Hematopoietic multipotent progenitor cell treated with erythropoietin and hydrocortisone succinate and interleukin-3 and kit ligand, for 4 days (in vitro differentiated cells): Measurements from ENCODE around the gene WNT3.
A peak's percentile ranks its signal among the peaks of the same experiment; 100 is the strongest.

ENCODE experiments used
- DNase-seq: peaks from one replicate; pipeline ENCODE4 v3.0.0-alpha.2; 2015

Gene WNT3

DNA sequence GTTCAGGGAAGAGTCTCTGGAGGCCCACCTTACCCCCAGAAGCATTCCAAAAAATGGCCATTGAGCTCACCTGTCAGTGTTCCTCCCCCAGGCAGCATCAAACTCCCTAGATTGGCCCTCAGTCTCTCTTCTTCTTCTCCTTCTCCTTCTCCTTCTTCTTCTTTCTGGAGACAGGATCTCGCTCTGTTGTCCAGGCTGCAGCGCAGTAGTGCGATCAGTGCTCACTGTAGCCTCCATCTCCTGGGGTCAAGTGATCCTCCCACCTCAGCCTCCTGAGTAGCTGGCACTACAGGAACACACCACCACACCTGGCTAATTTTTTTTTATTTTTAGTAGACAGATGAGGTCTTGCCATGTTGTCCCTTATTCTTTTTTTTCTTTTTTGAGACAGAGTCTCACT is 16.4 kb upstream of the WNT3 start:
- no peak for DNase-seq

DNA sequence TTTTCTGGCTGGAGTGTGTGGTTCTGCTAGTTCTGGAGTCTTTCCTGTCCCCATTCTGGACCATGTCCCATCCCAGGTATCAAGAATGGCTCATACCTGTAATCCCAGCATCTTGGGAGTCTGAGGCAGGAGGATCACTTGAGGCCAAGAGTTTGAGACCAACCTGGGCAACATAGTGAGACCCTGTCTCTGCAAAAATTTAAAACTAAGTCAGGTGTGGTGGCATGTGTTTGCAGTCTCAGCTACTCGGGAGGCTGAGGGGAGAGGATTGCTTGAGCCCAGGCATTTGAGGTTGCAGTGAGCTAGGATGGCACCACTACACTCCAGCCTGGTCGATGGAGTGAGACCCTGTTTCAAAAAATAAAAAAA is 15.3 kb upstream of the WNT3 start:
- no peak for DNase-seq

DNA sequence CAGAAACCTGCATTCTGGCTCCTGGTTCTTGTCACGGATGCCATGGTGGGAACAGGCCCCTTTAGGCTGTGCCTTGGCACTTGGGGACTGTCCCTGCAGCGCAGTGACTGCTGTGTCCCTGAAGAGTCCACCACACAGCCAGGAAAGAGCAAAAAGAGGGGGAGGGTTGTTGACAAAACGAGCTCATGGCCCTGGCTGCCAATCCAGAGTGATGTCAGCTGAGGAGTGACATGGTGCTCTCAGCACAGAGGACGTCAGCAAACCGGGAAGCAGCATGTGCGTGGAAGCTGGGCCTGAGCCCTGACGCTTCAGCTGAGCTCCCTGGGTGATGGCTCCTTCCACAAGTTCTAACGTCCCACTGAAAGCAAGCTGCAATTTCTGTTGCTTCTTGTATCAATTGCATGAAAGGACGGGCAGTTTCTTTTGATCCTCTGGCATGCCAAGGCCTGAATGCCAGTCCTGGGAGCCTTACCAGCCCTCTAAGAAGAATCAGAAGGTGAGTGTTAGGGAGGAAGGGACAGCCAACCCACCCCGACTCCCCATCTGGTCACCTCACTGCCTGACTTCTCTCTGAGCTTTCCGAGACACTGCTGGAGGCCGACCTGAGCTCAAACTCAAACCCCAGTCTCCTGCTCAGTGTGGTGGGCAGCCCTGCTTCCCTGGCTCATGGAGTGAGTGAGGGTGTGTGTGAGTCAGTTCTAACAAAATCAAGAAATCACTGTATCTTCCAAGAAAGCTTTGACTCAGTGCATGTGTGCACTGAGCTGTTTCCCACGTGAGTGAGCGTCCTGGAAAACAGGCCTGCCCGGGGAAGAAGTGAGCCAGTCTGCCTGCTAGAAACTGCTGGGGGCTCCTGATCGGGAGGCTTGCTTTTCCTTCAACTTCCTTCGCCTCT is 14.7 kb upstream of the WNT3 start:
- DNase-seq: no peak

DNA sequence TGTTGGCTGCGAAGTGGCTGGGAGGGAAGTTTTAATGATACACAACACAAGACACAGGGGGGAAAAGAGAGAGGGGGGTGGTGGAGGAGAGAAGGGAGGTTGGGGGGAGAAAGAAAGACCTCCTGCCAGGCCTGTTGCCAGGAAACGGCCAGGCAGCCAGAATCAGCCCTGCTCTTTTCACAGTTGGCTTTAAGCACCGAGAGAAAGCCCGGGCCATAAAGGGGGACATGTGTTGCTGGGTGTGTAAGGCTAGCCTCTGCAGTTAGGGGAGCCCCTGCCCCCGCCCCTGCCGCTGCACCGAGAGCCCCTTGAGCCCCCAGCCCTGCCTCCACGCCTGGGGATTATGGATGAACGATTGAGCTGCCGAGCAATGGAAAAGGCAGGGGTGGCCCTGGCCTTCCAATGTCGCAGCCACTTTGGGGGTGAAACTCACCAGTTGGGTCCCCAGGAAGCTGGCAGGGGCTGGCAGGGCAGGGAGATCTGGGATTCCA is 13.9 kb upstream of the WNT3 start:
- no peak for DNase-seq

DNA sequence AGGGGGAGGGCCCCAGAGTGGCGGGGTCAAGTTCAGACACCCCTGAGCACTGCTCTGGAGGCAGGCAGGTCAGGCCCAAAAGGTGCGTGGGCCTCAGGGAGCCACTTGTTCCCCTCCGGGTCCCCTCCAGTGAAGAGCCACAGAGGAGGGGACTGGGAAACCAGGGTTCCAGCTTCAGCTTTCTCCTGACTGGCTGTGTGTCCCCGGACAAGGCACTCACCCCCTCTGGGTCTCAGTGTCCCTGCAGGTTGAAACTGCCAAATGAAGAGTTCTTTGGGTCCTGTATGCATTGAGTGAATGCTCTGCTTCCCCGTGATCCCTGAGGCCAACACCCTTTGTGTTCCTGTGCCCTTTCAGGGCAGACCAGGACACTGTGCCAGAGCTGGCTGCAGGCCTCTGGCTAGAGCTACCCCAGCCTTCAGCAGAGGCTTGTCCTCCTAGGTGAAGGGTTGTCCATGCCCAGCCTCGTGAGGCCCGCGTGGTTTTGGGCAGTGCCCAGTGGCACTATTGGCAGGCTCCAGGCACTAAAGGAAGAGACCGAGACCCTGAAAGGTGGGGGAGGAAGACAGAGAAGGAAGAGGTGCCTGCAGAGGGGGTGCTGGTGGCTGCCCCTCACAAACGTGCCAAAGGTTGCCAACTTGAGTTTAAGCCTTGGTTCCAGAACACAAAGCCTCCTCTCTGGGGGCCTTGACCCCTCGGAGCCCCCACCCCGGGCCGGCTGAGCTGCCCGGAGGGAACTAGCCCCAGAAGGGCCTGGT is 13.3 kb upstream of the WNT3 start:
- DNase-seq: no peak

DNA sequence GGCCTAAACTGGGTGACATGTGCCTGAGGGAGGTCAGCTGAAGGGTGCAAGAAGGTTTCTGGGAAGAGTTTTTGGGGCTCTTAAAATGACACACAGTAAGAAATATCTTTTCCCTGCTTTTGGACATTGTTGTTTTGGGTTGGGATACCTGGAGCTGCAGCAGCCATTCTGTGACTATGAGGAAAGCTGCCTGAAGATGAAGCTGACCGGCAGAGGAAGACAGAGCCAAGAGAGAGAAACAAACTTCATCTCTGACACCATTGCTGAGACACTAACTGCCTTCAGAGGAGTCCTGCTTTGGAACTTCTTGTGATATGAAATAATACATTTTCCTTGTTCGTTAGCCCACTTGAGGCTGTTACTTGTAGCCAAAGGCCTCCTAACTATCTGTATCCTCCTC is 8.8 kb upstream of the WNT3 start:
- DNase-seq: no peak

DNA sequence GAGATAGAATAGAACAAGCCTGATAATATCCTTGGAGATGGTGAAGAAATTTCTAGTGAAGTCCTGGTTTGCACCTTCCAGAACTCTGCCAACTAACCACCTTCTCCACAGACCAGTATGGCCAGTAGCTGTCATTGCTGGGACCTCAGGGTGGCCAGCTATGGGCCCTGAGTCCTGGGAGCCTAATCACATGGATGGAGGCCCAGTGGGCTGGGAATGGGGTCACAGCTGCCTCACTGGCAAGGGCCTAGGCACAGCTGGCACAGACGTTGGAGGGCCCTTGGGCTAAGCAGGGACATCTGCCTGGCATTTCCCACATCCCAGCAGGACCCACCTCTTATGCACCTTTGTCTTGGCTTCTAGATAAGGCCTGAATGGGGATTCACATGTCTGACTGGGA is 7.6 kb upstream of the WNT3 start:
- no peak for DNase-seq

DNA sequence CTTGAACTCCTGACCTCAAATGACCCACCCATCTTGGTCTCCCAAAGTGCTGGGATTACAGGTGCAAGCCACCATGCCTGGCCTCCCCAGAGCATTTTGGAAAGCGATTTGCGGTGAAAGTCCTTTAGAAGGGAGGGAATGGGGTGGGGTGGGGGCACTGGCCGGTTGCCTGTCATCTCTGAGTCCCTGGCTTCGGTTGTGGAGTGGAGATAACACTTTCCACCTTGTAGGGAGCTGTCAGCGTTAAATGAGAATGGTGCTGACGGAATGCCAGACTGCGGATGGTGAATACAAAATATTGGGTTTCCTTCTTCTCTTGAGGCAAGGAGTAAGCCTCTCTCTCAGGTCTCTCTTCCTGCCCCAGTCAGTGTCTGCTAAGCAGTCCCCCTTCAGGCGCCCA is 5.2 kb upstream of the WNT3 start:
- no peak for DNase-seq

DNA sequence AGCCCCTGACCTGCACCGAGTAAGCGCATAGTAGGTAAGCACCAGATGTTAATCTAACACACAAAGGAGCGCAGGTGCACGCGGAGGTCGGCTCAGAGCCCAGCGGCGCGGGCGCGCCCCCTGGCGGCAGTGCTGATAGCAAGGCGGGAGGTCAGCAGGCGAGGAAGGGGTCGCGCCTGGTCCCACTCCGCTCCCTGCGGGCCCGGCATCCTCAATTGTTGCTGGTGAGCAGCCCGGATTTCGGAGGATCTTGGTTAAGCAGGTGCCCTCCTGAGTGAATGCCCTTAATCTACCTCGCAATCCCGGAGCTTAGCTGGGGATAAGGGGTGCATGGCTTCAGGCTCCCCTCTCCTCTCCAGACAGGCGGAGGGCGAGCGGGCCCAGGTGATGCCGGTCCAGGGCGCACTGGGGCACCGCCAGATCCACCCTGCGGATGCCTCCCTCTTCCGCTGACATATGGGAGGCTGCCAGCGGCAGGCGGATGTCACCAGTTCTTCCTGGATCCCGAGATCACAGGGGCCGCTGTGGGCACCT is 4.0 kb upstream of the WNT3 start:
- DNase-seq: peak; percentile 49

DNA sequence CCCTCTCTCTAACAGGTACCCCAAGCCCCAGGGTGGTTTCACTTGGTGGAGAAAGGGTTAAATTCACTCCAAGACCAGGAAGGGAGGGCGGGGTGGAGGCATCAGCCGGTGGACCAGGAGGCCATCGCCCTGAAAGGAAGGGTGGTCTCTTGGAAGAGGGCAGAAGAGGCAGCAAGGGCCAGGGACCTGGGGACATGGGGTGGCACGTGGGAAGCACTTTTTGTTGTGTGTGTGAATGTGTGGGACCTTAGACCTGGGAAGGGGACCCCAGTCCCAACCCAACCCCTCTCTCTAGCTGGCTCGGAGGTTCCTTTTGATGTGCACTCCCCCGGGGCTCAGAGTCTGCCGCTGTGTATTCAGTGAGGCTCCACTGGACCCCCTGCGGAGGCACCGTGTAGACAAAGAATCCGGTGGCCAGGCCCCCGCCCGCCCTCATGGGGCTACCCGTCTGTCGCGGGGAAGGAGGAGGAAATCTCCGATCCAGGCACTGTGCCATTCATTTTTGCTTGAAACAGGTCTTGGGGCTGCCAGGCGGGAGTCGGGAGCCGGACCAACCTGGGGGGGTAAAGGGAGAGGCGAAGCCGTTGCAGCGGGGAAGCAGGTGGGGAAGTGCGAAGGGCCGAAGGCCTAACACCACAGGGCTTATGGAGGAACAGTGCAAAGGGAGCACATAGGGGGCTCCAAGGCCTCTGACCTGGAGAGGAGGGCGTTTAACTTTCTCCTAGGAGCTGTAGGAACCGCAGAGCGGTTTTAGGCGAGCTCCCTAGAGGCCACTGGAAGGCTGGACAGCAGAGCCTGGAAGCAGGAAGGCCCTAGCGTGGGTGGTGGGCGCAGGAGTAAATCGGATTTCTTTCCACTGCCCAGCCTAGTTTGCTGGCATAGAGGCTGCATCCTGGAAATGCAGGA is 3.2 kb upstream of the WNT3 start:
- peak; percentile 28 for DNase-seq

DNA sequence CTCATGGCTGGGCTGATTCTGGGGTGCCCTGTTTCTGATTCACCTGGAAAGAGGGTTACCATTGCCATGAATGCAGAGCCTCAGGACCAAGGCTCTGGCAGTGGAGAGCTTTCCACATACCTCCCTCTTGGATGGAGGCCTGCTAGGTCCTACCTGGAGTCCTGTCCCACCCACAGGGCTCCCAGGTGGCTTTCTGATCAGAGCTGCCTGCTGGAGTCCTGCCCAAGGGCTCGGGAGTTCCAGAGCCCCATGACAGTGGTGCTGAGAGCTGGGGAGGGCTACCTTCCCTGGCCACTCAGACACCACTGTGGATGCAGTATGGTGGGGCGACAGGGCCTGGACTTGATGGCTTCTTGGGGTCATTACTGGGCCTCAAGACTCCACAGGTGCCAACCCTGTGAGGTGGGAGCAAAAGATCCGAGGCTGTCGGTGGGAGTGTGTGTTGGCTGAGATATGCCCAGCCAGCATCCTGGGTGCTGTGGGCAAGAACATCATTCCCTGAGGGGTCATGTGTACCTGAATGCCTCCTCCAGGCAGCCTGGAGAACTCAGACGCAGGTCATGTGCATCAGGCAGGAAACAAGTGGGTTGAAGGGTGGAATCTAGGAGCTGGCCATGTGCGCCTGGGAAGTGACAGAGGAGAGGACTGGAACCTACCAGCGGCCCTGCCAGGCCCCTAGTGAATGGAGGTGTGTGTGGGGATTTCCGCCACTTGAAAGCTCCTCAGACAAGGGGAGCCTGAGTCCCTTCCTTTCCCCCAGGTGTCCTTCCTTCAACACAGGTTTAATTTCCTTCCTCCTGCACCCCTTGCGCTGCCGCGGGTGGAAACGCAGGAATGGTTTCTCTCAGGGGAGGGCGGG is 2.3 kb upstream of the WNT3 start:
- DNase-seq: no peak

DNA sequence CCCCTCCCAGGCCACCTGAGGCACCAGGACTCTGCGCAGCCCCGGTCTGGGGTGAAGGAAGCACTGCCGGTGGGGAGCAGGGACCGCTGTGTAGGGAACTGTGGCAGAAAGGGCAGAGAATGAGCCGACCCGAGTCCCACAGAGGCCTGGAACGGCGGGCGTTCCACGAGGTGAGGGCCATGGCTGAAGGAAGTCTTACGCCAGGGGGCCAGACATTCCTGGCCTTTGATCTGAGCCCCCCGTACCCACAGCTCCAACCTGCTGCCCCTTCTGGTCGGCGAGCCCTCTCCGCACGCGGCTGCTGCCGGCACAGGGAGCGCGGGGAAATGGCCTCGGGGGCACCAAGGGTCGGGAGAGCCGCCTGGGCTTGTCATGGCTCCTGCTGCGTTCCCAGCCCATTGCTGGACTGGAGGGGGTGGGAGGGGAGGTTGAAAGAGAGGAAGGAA is 1.4 kb upstream of the WNT3 start:
- no peak for DNase-seq

DNA sequence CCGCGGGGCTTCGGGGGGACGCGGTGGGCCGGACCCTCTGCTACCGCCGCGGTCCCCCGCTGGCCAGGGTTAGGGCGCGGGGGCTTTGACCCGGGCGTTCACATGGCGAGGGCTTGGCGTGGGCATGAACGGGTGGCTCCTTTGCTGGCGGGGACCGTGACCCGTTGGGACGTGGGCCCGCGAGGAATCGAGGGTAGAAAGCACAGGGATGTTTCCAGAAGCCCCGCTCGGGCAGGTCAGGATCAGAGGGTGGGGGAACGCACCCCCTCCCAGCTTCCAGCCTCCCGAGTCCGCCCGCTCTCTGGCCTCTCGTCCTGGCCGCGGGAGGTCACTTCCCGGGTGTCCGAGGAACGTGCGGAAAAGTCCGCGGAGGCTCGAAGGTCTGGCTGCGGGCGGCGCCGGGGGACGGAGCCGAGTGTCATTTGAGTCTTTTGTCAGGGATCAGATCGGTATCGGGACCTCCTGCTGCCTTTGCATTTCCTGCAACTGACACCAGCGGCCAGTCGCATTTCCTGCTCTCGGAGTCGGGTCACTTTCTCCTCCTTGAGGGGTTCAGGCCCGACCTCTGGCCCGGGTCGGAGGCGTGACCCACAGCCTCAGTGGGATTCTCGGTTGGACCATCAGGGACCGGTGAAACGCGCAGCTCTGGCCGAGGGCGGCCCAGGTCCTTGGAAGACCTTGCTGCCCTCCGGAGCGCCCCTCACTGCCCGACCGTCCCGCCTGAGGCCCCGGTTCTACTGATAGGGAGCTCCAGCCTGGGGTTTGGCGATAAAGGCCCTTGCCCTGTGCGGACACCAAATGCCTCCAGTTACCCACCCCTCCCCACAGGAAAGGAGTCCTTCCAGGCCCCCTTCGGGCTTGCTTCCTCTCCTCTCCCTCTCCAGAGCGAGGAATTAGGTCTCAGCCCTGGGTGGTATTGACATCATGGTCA is 702 bp upstream of the WNT3 start:
- DNase-seq: peak; percentile 63

DNA sequence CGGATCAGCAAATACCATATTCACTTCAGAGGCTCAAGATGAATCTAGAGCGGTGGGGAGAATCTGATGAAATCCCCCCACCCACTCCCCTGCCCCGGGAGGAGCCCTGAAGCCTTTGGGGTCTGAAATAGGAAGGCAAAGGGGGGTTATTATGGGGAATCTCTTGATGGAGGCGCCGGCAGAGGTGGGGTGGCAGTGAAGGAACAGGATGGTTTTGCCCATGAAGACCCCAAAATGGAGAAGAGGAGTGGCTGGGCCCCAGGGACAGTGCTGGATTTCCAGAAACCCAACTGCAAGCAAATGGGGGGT is 637 bp downstream of the WNT3 start:
- no peak for DNase-seq

DNA sequence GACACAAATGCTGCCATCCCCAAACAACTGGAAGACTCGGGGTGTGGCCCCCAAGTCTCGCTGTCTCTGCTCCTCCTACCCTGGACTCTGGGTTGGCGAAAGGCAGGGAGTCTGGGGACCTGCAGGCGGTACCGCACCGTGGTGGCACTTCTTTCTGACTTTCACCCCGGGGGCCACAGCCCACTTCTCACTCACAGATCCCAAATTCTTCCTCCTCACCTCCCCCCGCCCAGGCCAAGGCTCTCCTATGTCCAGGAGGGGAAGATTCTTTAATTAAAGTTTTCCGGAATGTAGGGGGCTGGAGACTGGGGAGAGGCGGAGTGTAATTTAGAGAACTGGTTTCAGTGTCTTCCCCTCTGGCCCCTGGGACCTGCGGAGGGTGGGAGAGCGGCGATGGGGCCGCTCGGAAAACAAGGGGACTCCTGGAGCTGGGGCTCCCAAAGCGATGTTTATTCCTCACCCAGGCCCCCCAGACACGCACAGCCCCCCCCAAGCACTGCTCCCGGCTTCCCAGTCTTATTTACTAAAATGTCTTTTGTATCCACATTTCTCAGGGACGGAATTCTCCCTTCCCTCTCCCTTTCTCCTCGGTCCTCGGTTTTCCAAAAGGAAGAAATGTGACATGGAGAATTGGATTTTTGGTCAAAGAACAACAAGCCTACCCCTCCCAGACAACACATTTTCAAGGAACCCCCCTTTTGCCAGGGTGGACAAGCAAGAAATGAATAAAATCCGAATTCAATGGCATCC is 1.2 kb downstream of the WNT3 start:
- no peak for DNase-seq

DNA sequence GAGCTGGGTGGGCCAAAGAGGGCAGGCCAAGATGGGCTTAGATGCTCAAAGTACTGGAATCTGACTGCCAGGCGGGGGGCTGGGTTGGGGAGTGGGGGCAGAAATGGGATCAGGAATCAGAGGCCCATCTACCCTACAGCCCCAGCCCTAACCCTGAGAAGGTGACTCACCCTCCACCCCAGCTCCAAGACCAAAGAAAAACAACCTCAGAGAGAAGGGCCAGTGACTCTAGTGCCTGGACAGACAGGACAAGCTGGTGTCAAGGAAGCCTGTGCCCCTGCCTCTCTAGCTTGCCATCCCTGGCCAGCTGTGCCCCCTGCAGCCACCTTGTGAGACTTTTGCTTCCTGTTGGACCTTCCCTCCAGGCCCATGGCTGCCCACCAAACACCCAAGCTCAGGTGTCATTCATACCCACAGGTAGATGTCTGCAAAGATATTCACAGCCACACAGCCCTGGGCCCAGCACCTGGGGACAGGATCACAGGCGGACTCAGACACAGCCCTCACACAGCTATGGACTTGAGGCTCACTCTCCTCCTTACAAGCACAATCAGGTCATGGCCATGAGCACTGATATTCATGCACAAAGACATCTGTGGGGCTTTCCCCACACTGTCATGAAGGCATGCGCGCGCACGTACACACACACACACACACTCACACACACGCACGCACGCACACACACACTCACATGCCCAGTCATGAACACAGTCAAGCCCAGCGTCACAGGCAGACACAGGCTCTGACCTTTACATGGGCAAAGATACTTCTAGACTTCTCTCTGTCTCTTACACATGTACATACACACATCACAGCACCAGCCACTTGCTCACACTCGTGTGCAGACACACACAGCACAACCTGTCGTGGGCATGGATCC is 2.8 kb downstream of the WNT3 start:
- DNase-seq: no peak

DNA sequence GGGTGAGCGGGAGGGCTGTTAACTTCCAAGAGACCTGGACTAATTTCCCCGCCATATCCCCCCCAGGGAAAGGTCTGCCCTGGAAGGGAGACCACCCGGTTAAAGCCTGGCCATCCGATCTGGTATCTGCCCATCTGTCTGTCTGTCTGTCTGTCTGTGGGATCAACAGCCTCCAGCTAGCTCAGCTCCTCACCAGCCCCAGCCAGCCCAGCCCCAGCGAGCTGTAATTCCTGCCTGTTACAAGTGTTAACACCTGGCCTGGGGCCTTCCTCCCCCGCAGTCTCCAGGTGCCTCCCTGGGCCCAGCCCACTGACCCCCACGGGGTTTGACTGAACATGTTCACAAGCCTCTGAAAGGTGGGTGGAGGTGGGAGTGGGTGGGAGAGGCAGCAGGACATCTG is 4.0 kb downstream of the WNT3 start:
- DNase-seq: no peak

DNA sequence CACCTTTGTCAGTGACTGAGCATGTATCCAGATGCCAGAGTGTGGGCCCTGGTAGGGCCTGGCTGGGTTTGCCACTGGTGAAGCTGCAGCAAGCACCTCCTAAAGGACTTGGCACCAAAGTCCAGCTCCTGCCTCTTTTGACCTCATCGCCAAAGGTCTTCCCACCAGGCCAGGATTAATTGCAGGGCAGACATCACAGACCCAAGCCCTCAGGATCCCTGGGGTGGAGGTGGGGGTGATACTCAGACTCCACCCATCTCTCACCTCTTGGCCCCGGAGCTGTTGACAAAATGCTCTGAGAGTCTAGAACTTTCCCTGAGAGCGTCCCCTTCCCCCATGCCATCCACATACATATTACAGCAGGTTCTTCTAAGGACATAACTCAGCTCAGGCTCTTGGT is 4.6 kb downstream of the WNT3 start:
- DNase-seq: no peak
